ENCODE measurements around the gene JARID2.

Gene JARID2

GRCh38 chr6:15509335-15509933, 263.6 kb downstream of the JARID2 start:
- H3K9me3 ChIP-seq (ENCODE audit: insufficient read depth, low read length): no peaks in the 10 kb centered on the region
- no peak overlapping the region for H3K9ac ChIP-seq (ENCODE audit: low read length)
- H3K4me3 ChIP-seq (ENCODE audit: insufficient read depth, low read length, poor library complexity, severe bottlenecking): no peak overlapping the region
- no peak overlapping the region for H2AFZ ChIP-seq (ENCODE audit: low read depth, low read length, severe bottlenecking)
- no peak for TF ChIP-seq CTCF (IDR thresholded peaks at IDR 0.05; ENCODE audit: insufficient read depth, low read length, poor library complexity, severe bottlenecking)
- TF ChIP-seq EZH2phosphoT487 (conservative IDR thresholded peaks at IDR 0.05; ENCODE audit: low read length): no peak
- H3K4me2 ChIP-seq (ENCODE audit: low read depth, low read length, poor library complexity, severe bottlenecking): no peak overlapping the region
- H3K9me2 ChIP-seq (replicated peaks; ENCODE audit: insufficient read depth, low read length): no peaks in the 10 kb centered on the region
- H3K27ac ChIP-seq (ENCODE audit: low read depth, low read length): no peak overlapping the region
- H3F3A ChIP-seq (ENCODE audit: insufficient read depth): no peaks in the 10 kb centered on the region
- H3K27me3 ChIP-seq (ENCODE audit: low read length): no peaks in the 10 kb centered on the region
- no peaks in the 10 kb centered on the region for H4K20me1 ChIP-seq (ENCODE audit: low read depth, low read length)
- no peaks in the 10 kb centered on the region for H3K79me2 ChIP-seq (ENCODE audit: insufficient read depth, low read length)
- no peaks in the 10 kb centered on the region for H3K36me3 ChIP-seq (ENCODE audit: low read length)

GRCh38 chr6:15510121-15510520, 264.3 kb downstream of the JARID2 start:
- no peaks in the 10 kb centered on the region for H3F3A ChIP-seq (ENCODE audit: insufficient read depth)
- no peak for TF ChIP-seq EZH2phosphoT487 (conservative IDR thresholded peaks at IDR 0.05; ENCODE audit: low read length)
- no peak for TF ChIP-seq CTCF (IDR thresholded peaks at IDR 0.05; ENCODE audit: insufficient read depth, low read length, poor library complexity, severe bottlenecking)
- H3K9ac ChIP-seq (ENCODE audit: low read length): no peak overlapping the region
- no peaks in the 10 kb centered on the region for H3K36me3 ChIP-seq (ENCODE audit: low read length)
- no peak overlapping the region for H3K4me2 ChIP-seq (ENCODE audit: low read depth, low read length, poor library complexity, severe bottlenecking)
- no peaks in the 10 kb centered on the region for H3K9me3 ChIP-seq (ENCODE audit: insufficient read depth, low read length)
- H3K27ac ChIP-seq (ENCODE audit: low read depth, low read length): no peak overlapping the region
- no peaks in the 10 kb centered on the region for H4K20me1 ChIP-seq (ENCODE audit: low read depth, low read length)
- H2AFZ ChIP-seq (ENCODE audit: low read depth, low read length, severe bottlenecking): no peak overlapping the region
- no peaks in the 10 kb centered on the region for H3K79me2 ChIP-seq (ENCODE audit: insufficient read depth, low read length)
- no peaks in the 10 kb centered on the region for H3K27me3 ChIP-seq (ENCODE audit: low read length)
- H3K9me2 ChIP-seq (replicated peaks; ENCODE audit: insufficient read depth, low read length): no peaks in the 10 kb centered on the region
- H3K4me3 ChIP-seq (ENCODE audit: insufficient read depth, low read length, poor library complexity, severe bottlenecking): no peak overlapping the region

GRCh38 chr6:15510536-15511247, 264.8 kb downstream of the JARID2 start:
- Histone ChIP-seq H3K4me2 (ENCODE audit: low read depth, low read length, poor library complexity, severe bottlenecking) (no peak overlapping the region), H3K79me2 (ENCODE audit: insufficient read depth, low read length) (no peaks in the 10 kb centered on the region), H3F3A (ENCODE audit: insufficient read depth) (no peaks in the 10 kb centered on the region), H3K4me3 (ENCODE audit: insufficient read depth, low read length, poor library complexity, severe bottlenecking) (no peak overlapping the region), H4K20me1 (ENCODE audit: low read depth, low read length) (no peaks in the 10 kb centered on the region), H3K9me3 (ENCODE audit: insufficient read depth, low read length) (no peaks in the 10 kb centered on the region), H3K27ac (ENCODE audit: low read depth, low read length) (no peak overlapping the region), H3K9me2 (replicated peaks; ENCODE audit: insufficient read depth, low read length) (no peaks in the 10 kb centered on the region), H3K9ac (ENCODE audit: low read length) (no peak overlapping the region), H2AFZ (ENCODE audit: low read depth, low read length, severe bottlenecking) (no peak overlapping the region), H3K27me3 (ENCODE audit: low read length) (no peaks in the 10 kb centered on the region), H3K36me3 (ENCODE audit: low read length) (no peaks in the 10 kb centered on the region)
- TF ChIP-seq EZH2phosphoT487 (conservative IDR thresholded peaks at IDR 0.05; ENCODE audit: low read length) (no peak), CTCF (IDR thresholded peaks at IDR 0.05; ENCODE audit: insufficient read depth, low read length, poor library complexity, severe bottlenecking) (no peak)

Measured in SU-DHL-6 (cell line).